ENCODE data around the gene PNLDC1.

The PNLDC1 gene, protein sequence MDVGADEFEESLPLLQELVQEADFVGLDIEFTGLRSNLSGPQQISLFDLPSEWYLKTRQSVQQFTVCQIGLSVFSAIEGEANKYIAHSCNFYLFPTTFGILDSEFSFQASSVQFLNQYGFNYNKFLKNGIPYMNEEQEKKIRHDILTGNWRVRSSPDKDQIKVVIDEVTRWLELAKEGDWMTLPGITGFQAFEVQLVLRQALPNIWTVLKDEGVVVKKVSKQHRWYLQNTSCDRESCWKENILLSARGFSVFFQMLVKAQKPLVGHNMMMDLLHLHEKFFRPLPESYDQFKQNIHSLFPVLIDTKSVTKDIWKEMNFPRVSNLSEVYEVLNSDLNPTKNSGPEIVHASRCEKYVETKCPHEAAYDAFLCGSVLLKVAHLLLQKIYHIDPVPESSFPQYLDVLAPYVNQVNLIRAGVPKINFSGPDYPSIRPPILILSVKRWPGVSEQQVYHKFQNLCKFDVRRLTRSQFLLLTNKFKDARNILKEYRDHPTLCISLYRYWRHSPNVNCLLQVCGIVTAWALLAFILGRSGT

DNA sequence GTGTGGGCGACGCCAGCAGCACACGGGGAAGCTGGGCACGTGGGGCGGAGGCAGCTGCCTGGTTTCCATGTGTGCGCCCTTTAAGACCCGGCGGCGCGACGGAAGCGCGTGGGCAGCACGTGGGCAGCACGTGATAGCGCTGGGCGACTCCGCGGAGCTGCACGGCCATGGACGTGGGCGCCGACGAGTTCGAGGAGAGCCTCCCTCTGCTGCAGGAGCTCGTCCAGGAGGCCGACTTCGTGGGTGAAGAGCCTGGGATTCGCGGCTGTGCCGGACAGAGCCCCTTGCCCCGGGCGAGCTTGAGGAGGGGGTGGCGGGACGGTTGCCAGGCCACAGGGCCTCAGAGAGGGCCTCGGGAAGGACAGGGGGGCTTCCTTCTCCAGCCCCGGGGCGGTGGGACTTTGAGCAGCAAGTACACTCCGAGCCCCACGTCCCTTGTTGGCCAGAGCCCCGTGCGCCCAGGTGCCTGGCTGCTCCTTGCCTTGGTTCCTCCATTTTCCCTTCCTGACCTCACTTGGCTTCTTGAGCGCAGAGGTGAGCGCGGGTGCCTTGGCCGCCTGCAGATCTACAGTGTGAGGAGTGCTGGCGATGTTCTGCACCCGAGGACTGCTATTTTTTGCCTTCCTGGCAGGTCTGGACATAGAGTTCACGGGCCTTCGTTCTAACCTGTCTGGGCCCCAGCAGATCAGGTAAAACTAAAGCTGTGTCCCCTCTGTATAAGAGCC is at the start of gene PNLDC1:
Gene PNLDC1, plus strand, starts transcription at position 136 of the 725 bp plus-strand sequence. Its CDS starts 32 bp downstream, at position 168.
- DNase-seq: no peak

DNA sequence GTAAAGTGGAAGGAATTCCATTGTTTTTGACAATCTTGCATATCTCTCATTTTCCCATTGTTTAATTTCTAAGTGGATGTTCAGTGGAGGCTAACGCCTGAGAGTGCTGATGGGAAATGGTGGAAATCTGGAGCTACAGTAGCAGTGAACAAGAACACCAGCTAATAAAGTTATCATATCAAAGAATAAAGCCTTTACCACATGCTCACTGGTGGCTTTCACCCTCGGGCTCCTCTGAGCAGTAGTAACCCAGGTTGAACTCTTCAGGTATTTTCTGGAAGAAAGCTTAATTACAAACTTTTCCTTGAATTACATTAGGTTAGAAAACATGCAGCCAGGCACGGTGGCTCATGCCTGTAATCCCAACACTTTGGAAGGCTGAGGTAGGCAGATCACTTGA is 48.6 kb upstream of the PNLDC1 start:
- no peak for DNase-seq

- DNase-seq: no peak
Measured at GRCh38 chr6:159753081-159753872, 46.8 kb upstream of the PNLDC1 start.

GRCh38 chr6:159754401-159754800 is 45.7 kb upstream of the PNLDC1 start:
- no peak for DNase-seq

DNA sequence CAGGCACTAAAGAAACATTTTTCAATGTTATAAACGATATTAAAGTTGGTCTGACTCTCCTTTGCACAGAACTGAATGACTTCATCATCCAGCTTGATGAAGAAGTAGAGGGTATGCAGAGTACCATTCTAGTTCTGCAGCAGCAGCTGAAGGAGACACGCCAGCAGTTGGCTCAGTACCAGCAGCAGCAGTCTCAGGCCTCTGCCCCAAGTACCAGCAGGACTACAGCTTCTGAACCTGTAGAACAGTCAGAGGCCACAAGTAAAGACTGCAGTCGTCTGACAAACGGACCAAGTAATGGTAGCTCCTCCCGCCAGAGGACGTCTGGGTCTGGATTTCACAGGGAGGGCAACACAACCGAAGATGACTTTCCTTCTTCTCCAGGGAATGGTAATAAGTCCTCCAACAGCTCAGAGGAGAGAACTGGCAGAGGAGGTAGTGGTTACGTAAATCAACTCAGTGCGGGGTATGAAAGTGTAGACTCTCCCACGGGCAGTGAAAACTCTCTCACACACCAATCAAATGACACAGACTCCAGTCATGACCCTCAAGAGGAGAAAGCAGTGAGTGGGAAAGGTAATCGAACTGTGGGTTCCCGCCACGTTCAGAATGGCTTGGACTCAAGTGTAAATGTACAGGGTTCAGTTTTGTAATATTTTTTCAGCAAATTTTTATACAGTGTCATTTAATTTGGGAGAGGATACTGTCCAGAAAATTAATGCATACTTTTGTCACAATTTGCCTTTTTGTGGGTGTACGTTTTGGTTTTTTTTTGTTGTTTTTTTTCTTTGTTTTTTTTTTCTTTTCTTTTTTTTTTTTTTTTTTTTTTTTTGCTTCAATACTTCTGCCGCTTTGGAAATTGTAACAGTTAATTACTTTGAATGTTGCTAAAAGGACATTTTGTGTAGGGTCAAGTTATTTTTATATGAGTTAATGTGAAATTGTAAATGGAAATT is 44.8 kb upstream of the PNLDC1 start:
- no peak for DNase-seq

DNA sequence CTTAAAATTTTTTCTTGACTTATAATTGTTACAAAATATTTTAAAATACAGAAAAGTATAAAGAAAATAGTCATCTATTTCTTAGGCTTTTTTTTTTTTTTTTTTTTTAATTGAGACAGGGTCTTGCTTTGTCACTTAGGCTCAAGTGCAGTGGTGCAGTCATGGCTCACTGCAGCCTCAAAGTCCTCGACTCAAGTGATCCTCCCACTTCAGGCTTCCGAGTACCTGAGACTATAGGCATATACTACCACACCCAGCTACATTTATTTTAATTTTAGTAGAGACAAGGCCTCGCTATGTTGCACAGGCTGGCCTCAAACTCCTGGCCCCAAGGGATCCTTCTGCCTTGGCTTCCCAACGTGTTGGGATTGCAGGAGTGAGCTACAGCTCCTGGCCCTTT is 43.6 kb upstream of the PNLDC1 start:
- no peak for DNase-seq

GRCh38 chr6:159758031-159759001 is 41.8 kb upstream of the PNLDC1 start:
- DNase-seq: no peak

DNA sequence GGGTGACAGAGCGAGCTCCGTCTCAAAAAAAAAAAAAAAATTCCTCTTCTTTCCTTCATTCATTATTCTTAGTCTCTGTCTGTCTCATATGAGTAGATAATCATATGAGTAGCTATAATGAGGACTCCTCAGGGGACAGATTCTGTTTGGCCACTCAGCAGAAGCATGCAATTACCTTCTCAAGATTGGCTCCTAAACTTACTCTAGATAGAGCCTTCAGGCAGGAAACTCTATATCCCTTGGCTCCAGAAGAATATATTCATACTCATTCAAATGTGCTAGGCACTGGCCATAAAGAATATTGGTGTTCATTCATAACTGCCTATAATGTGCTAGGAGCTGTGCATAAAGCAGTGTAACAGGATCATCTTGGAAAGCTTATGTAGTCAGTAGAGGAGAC is 40.4 kb upstream of the PNLDC1 start:
- DNase-seq: no peak

DNA sequence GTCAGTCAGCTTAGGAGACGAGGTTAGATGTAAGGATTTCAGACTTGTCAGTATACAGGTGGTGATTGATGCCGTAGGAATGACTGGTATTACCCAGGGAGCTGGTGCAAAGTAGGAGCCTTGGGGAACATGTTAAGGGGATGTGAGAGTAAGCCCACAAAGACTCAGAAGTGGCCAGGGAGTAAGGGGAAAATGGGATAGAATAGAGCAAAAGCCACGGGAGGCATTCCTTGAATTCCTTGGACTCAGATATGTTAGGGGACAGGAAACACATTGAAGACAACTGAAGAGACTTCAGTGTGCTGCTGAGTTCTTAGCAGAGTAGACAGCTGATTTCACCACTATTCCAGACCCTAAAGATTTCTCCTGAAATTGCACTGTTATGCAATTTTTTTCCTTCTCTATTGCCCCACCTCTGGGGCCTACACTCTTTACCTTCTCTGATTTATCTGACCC is 39.4 kb upstream of the PNLDC1 start:
- DNase-seq: no peak

DNA sequence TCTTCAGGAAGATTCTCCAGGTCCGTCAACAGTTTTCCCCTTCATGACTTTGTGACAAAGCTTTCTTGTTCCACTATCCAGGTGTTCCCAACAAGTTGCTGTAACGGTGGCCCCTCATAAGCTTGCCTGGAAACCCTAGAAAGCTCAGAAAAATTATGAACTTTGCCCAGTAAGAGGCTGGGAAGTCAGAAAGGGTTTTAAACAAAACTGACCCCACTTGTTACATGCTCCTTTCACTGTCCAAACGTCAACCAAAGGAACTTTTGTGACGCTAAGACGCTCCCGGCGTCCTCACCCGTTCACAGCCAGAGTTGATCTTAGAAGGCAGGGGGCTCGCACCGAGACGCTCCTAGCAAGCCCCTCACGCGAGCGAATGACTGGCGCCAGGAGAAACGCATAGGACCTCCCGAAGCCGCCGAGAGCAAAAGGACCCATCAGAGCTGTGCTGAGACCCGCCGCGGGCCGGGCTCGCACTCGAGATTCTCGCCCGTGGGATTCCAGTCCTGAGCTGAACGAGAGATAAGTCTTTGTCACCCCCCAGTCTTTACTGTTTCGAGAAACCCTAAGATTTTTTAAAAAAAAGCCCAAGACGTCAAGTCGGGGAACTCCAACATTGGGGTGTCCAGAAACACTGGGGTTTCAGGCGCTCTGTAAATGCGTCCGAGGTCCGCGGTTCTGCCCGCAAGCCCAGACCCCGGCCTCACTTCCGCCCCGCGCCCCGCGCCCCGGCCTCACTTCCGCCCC is 38.8 kb upstream of the PNLDC1 start:
- no peak for DNase-seq

- DNase-seq: peak; percentile 85
Measured at GRCh38 chr6:159761873-159762680, 38.0 kb upstream of the PNLDC1 start, which contains the start of gene ACAT2. Gene ACAT2, plus strand, starts transcription at chr6:159762045. Its CDS starts 43 bp downstream, at chr6:159762088.

DNA sequence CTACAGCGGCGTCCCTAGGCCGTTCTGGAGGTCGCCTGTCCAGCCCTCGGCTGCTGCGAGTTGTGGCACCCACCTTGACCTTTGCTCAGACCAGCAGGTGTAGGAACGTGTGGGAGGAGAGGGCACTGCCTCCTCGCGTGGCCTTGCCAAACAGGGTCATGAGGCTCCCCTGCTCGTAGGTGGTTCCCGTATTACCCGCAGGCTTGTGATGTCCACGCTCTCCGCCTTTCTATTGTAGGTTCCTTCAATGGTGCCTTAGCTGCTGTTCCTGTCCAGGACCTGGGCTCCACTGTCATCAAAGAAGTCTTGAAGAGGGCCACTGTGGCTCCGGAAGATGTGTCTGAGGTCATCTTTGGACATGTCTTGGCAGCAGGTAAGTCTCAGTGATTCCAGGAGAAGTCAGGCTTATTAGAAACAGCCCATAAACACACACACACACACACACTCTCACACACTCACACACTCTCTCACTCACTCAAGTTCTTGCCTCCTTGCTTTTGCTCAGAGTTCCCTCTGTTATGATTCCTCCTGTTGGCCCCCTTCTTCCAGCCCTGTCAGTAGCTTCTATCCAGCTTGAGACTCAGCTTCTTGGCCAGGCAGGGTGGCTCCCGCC is 37.3 kb upstream of the PNLDC1 start:
- DNase-seq: no peak

DNA sequence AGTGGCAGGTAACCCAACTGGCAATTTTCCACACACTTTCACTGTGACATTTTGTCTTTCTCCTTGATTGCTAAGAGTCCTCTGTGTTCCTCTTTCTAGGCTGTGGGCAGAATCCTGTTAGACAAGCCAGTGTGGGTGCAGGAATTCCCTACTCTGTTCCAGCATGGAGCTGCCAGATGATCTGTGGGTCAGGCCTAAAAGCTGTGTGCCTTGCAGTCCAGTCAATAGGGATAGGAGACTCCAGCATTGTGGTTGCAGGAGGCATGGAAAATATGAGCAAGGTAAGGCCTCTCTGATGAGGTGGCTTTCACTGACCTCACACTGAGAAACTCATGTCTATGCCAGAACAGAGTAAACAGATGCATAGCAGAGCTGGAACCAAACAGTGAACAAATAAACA is 33.2 kb upstream of the PNLDC1 start:
- DNase-seq: no peak

DNA sequence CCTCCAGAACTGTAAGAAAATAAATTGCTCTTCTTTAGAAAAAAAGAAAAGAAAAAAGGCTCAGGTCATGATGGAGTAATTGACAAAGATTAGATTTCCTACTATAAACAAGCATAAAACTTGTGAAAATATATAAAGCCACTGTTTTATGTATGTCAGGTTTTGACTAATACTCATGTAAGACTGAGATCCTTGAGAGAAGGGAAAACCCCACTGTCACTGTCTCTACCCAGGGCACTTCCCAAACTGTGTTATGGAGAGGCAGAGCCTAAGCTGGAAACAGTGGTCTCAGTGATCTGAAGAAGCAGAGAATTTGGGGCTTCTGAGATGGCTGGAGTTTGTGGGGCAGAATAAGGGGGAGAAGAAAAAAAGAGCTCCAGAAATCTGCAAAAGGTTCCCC is 30.6 kb upstream of the PNLDC1 start:
- DNase-seq: no peak

- no peak for DNase-seq
Measured at GRCh38 chr6:159772196-159772595, 27.9 kb upstream of the PNLDC1 start.

DNA sequence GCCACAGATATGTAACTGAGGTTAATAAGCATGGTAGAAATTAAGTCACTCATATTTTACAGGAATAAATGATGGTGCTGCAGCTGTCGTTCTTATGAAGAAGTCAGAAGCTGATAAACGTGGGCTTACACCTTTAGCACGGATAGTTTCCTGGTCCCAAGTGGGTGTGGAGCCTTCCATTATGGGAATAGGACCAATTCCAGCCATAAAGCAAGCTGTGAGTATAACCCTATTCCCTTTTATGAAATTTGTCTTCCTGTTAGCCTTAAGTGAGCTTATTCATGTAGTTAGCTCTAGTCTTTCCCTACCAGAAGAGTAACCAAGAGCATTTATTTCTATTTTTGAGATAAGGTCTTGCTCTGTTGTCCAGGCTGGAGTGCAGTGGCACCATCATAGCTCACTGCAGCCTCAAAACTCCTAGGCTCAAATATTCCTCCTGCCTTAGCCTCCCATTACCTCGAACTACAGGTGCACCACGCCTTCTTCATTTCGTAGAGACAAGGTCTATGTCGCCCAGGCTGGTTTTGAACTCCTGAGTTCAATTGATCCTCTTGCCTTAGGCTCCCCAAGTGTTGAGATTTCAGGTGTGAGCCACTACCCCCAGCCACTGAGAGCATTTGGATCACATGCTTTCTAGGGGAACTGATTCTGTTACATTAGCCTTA is 22.7 kb upstream of the PNLDC1 start:
- no peak for DNase-seq

GRCh38 chr6:159778131-159778530 is 21.9 kb upstream of the PNLDC1 start:
- DNase-seq: no peak
